NT2/D1 (cell line): ENCODE measurements around the gene TMEM134.

Experiments
- DNase-seq: peaks from one replicate; pipeline ENCODE4 v3.0.0-alpha.2; 2011; ENCODE audit warnings: low read depth, low spot score
- H3K27me3 ChIP-seq: 2 replicates; pipeline ENCODE4 v1.6.0; 2011; ENCODE audit warnings: mild to moderate bottlenecking; ENCODE audit not compliant: insufficient read length, insufficient read depth
- H3K36me3 ChIP-seq: 2 replicates; pipeline ENCODE4 v1.6.1; 2011; ENCODE audit warnings: mild to moderate bottlenecking, low read length, mixed read lengths; ENCODE audit not compliant: insufficient read depth, insufficient read length
- H3K4me1 ChIP-seq: 2 replicates; pipeline ENCODE4 v1.5.1; 2011; ENCODE audit not compliant: insufficient read depth, insufficient read length
- H3K4me3 ChIP-seq: 2 replicates; pipeline ENCODE4 v1.5.1; 2011; ENCODE audit warnings: low read depth; ENCODE audit not compliant: insufficient read length
- H3K9ac ChIP-seq: 2 replicates; pipeline ENCODE4 v1.6.0; 2011; ENCODE audit warnings: low read depth; ENCODE audit not compliant: insufficient read length
- H3K9me3 ChIP-seq: 2 replicates; pipeline ENCODE4 v1.5.1; 2011; ENCODE audit warnings: mild to moderate bottlenecking, low read length; ENCODE audit not compliant: insufficient read depth
- SUZ12 ChIP-seq: IDR thresholded peaks from 2 replicates; pipeline ENCODE4 v1.6.1; 2011; ENCODE audit not compliant: insufficient read length, insufficient read depth; ENCODE audit errors: extremely low read depth
- YY1 ChIP-seq: IDR thresholded peaks from 2 replicates; pipeline ENCODE4 v1.6.1; 2011; ENCODE audit not compliant: insufficient read length, insufficient read depth
- ZNF274 ChIP-seq: IDR thresholded peaks from 2 replicates; pipeline ENCODE4 v1.6.1; 2011; ENCODE audit warnings: mild to moderate bottlenecking, low read depth, low read length

TMEM134 gene

GRCh38 chr11:67421430-67422031 is 47.5 kb downstream of the TMEM134 start:
- peaks cover 16% of the 10 kb centered on the region for H3K27me3 ChIP-seq
- peak overlapping the region; percentile 39 for H3K9ac ChIP-seq
- H3K4me1 ChIP-seq: peaks cover 45% of the 10 kb centered on the region
- peak overlapping the region; percentile 21 for H3K4me3 ChIP-seq
- H3K9me3 ChIP-seq: no peaks in the 10 kb centered on the region
- no peak for DNase-seq
- no peak for TF ChIP-seq YY1
- TF ChIP-seq SUZ12: no peak
- TF ChIP-seq ZNF274: no peak
- peaks cover 2% of the 10 kb centered on the region for H3K36me3 ChIP-seq

- H3K9me3 ChIP-seq: no peaks in the 10 kb centered on the region
- TF ChIP-seq YY1: no peak
- TF ChIP-seq ZNF274: no peak
- TF ChIP-seq SUZ12: no peak
- H3K4me3 ChIP-seq: peak overlapping the region; percentile 66
- H3K27me3 ChIP-seq: peaks cover 16% of the 10 kb centered on the region
- H3K36me3 ChIP-seq: peaks cover 2% of the 10 kb centered on the region
- peak; percentile 93 for DNase-seq
- H3K9ac ChIP-seq: peak overlapping the region; percentile 93
- peaks cover 52% of the 10 kb centered on the region for H3K4me1 ChIP-seq
These were observed 48.2 kb downstream of the TMEM134 start for GRCh38 chr11:67420646-67421429.

- TF ChIP-seq SUZ12: no peak
- TF ChIP-seq ZNF274: no peak
- TF ChIP-seq YY1: no peak
- DNase-seq: no peak
- Histone ChIP-seq H3K36me3 (peaks cover 2% of the 10 kb centered on the region), H3K9ac (peak overlapping the region; percentile 93), H3K27me3 (peaks cover 17% of the 10 kb centered on the region), H3K9me3 (no peaks in the 10 kb centered on the region), H3K4me1 (peaks cover 53% of the 10 kb centered on the region), H3K4me3 (peak overlapping the region; percentile 66)
These were observed 48.9 kb downstream of the TMEM134 start for GRCh38 chr11:67420147-67420645.

GRCh38 chr11:67419325-67420049 is 49.6 kb downstream of the TMEM134 start:
- no peaks in the 10 kb centered on the region for H3K9me3 ChIP-seq
- H3K4me3 ChIP-seq: no peak overlapping the region
- H3K36me3 ChIP-seq: peaks cover 2% of the 10 kb centered on the region
- no peak for TF ChIP-seq YY1
- TF ChIP-seq SUZ12: no peak
- no peak for TF ChIP-seq ZNF274
- peaks cover 60% of the 10 kb centered on the region for H3K4me1 ChIP-seq
- H3K9ac ChIP-seq: peak overlapping the region; percentile 93
- peaks cover 24% of the 10 kb centered on the region for H3K27me3 ChIP-seq
- DNase-seq: no peak

- no peak overlapping the region for H3K4me3 ChIP-seq
- no peak for DNase-seq
- no peaks in the 10 kb centered on the region for H3K9me3 ChIP-seq
- H3K36me3 ChIP-seq: peaks cover 2% of the 10 kb centered on the region
- peak overlapping the region; percentile 57 for H3K9ac ChIP-seq
- TF ChIP-seq YY1 (no peak), ZNF274 (no peak), SUZ12 (no peak)
- H3K27me3 ChIP-seq: peaks cover 27% of the 10 kb centered on the region
- peaks cover 54% of the 10 kb centered on the region for H3K4me1 ChIP-seq
These were observed 50.4 kb downstream of the TMEM134 start for GRCh38 chr11:67418476-67419281.

- TF ChIP-seq SUZ12 (no peak), YY1 (no peak), ZNF274 (no peak)
- peaks cover 2% of the 10 kb centered on the region for H3K36me3 ChIP-seq
- no peak for DNase-seq
- no peaks in the 10 kb centered on the region for H3K9me3 ChIP-seq
- H3K27me3 ChIP-seq: peaks cover 35% of the 10 kb centered on the region
- H3K9ac ChIP-seq: peak overlapping the region; percentile 0
- H3K4me1 ChIP-seq: peaks cover 54% of the 10 kb centered on the region
- H3K4me3 ChIP-seq: no peak overlapping the region
These were observed 51.6 kb downstream of the TMEM134 start for GRCh38 chr11:67417425-67417824.
